PC-3 (cell line): Measurements from ENCODE around the gene SVIL. TPM values are rescaled to one million over a fixed set of nuclear protein-coding genes. Genes with fewer than 3 reads are reported as not detected.

Experiments
- ATAC-seq: fragments of 200-7000 bp; cut with Tn5 transposase; 2 replicates; pipeline ENCODE4 v1.9.1; 2020; ENCODE audit warnings: mild to moderate bottlenecking, moderate library complexity
- BruUV-seq: library from RNA; stranded (reverse); fragments of 400-500 nt; replicated peaks from 2 replicates; lab custom pipeline; 2021; lab: Mats Ljungman, UMichigan
- CTCF ChIA-PET: fragments of 300-600 bp; sonication (Branson Sonifier 250); formaldehyde crosslinking; loops from one replicate; lab custom pipeline; 2022; ENCODE audit warnings: antibody characterized with exemption; lab: Charles Lee
- POLR2A ChIA-PET: fragments of 300-600 bp; sonication (Branson Sonifier 250); formaldehyde crosslinking; loops from one replicate; lab custom pipeline; 2022; ENCODE audit warnings: antibody characterized with exemption; ENCODE audit not compliant: unreplicated experiment; lab: Charles Lee
- DNase-seq: peaks from one replicate; pipeline ENCODE4 v3.0.0-alpha.2; 2015
- H2AFZ ChIP-seq: fragments of 300-600 bp; sonication (generic); 2 replicates; pipeline ENCODE4 v1.6.0; 2016; ENCODE audit warnings: antibody characterized with exemption, low read length
- H3F3A ChIP-seq: fragments of 300-600 bp; sonication (generic); one replicate; pipeline ENCODE4 v1.6.0; 2017; ENCODE audit warnings: antibody characterized with exemption, low read length, control low read depth, mild to moderate bottlenecking; ENCODE audit not compliant: unreplicated experiment
- H3K27ac ChIP-seq: fragments of 300-600 bp; sonication (generic); 2 replicates; pipeline ENCODE4 v1.5.1; 2016; ENCODE audit warnings: mild to moderate bottlenecking, low read length
- H3K27me3 ChIP-seq: fragments of 300-600 bp; sonication (generic); 2 replicates; pipeline ENCODE4 v1.6.1; 2016; ENCODE audit warnings: low read length, mixed read lengths
- H3K36me3 ChIP-seq: fragments of 300-600 bp; sonication (generic); 2 replicates; pipeline ENCODE4 v1.6.1; 2016; ENCODE audit warnings: low read depth, mixed run types, low read length, mixed read lengths
- H3K4me1 ChIP-seq: fragments of 300-600 bp; sonication (generic); 2 replicates; pipeline ENCODE4 v1.5.1; 2016; ENCODE audit warnings: low read length; ENCODE audit not compliant: insufficient read depth
- H3K4me2 ChIP-seq: fragments of 300-600 bp; sonication (generic); 2 replicates; pipeline ENCODE4 v1.6.0; 2016; ENCODE audit warnings: low read length
- H3K4me3 ChIP-seq: fragments of 300-600 bp; sonication (generic); 2 replicates; pipeline ENCODE4 v1.5.1; 2016; ENCODE audit warnings: mild to moderate bottlenecking, low read length, mixed read lengths
- H3K79me2 ChIP-seq: fragments of 300-600 bp; sonication (generic); 2 replicates; pipeline ENCODE4 v1.6.1; 2017; ENCODE audit warnings: low read length, mixed read lengths
- H3K9ac ChIP-seq: fragments of 300-600 bp; sonication (generic); 2 replicates; pipeline ENCODE4 v1.6.0; 2016; ENCODE audit warnings: mild to moderate bottlenecking, low read length
- H3K9me2 ChIP-seq: fragments of 300-600 bp; sonication (generic); replicated peaks from 2 replicates; pipeline ENCODE4 v1.6.1; 2016; ENCODE audit warnings: mixed run types, low read length, mixed read lengths
- H3K9me3 ChIP-seq: fragments of 300-600 bp; sonication (generic); 2 replicates; pipeline ENCODE4 v1.6.1; 2016; ENCODE audit warnings: low read length, mixed read lengths
- H4K20me1 ChIP-seq: fragments of 300-600 bp; sonication (generic); 2 replicates; pipeline ENCODE4 v1.6.1; 2016; ENCODE audit warnings: low read length, mixed read lengths
- EZH2 ChIP-seq: fragments of 300-600 bp; sonication (generic); IDR thresholded peaks from one replicate; pipeline ENCODE4 v1.6.1; 2017; ENCODE audit warnings: antibody characterized with exemption, mild to moderate bottlenecking, low read length; ENCODE audit not compliant: unreplicated experiment
- EZH2phosphoT487 ChIP-seq: fragments of 300-600 bp; sonication (generic); IDR thresholded peaks from 2 replicates; pipeline ENCODE4 v1.6.1; 2018; ENCODE audit warnings: mild to moderate bottlenecking, antibody characterized with exemption, low read length, borderline replicate concordance
- intact Hi-C: fragments of 100-400 bp; cut with micrococcal nuclease; formaldehyde crosslinking; loops from 2 replicates; pipeline ENCODE4 v1.9.0; 2023
- total RNA-seq: library from RNA; depleted of rRNA; stranded (reverse); fragments of >200 nt; gene quantifications from 2 replicates; pipeline ENCODE4 v1.2.3, GENCODE V29; 2014
- TF ChIP-seq, protein P1 (sequence below): fragments of 300-600 bp; sonication (generic); conservative IDR thresholded peaks from 2 replicates; pipeline ENCODE4 v1.5.1; 2017; ENCODE audit warnings: antibody characterized with exemption, low read depth, mild to moderate bottlenecking, low read length

Gene SVIL
- total RNA-seq, 1 experiment from 2014 or later = 19.2 TPM

DNA sequence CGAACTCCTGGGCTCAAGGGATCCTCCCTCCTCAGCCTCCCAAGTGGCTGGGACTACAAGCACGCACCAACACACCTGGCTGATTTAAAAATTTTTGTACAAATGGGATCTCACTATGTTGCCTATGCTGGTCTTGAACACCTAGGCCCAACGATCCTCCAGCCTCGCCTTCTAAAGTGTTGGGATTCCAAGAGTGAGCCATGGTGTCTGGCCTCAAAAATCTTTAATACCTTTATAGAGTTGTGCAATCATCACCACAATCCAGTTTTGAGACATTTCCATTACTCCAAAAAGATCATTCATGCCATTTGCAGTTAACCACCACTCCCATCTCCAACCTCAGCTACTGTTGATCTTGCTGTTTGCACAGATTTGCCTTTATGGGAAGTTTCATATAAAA, 180.5 kb downstream of the SVIL start:
- DNase-seq (no peak), ATAC-seq (no peak)
- H3K79me2 ChIP-seq = no peaks in the 10 kb centered on the region
- no peaks in the 10 kb centered on the region for H3F3A ChIP-seq
- H3K36me3 ChIP-seq = no peaks in the 10 kb centered on the region
- H3K27ac ChIP-seq = no peak overlapping the region
- no peaks in the 10 kb centered on the region for H4K20me1 ChIP-seq
- H3K4me2 ChIP-seq = no peak overlapping the region
- no peak overlapping the region for H3K4me3 ChIP-seq
- no peaks in the 10 kb centered on the region for H3K9me2 ChIP-seq
- intact Hi-C loops = no loop called here
- no TSS peak for BruUV-seq
- H3K9ac ChIP-seq = no peak overlapping the region
- no peaks in the 10 kb centered on the region for H3K4me1 ChIP-seq
- H2AFZ ChIP-seq = no peak overlapping the region
- ChIA-PET POLR2A (no interaction called here), CTCF (no interaction called here)
- no peaks in the 10 kb centered on the region for H3K27me3 ChIP-seq
- H3K9me3 ChIP-seq = no peaks in the 10 kb centered on the region
- TF ChIP-seq, protein P1, sequence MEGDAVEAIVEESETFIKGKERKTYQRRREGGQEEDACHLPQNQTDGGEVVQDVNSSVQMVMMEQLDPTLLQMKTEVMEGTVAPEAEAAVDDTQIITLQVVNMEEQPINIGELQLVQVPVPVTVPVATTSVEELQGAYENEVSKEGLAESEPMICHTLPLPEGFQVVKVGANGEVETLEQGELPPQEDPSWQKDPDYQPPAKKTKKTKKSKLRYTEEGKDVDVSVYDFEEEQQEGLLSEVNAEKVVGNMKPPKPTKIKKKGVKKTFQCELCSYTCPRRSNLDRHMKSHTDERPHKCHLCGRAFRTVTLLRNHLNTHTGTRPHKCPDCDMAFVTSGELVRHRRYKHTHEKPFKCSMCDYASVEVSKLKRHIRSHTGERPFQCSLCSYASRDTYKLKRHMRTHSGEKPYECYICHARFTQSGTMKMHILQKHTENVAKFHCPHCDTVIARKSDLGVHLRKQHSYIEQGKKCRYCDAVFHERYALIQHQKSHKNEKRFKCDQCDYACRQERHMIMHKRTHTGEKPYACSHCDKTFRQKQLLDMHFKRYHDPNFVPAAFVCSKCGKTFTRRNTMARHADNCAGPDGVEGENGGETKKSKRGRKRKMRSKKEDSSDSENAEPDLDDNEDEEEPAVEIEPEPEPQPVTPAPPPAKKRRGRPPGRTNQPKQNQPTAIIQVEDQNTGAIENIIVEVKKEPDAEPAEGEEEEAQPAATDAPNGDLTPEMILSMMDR = no peak
- TF ChIP-seq EZH2phosphoT487 (no peak), EZH2 (no peak)

DNA sequence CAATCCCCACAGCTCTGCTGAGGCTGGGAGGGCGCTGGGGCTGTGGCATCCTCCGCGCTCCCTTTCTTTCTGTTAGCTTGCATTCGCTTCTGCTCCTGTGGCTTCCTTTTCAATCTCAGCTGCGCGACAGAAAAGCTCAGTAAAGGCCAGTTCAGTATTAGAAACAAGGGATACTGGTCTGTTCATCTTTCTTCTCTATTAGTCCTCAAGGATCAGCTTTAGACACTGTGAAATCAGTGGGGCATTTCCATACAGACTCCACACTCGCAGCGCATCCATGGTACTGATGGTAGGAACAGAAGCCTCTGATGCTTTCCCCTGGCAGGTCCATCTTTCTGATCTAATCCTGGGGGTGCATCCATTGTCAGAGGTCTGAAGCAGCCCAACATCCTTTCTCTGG, 182.2 kb downstream of the SVIL start:
- ChIA-PET POLR2A (no interaction called here), CTCF (interaction anchor here (0.5 to 0.6 kb wide), 2 partner anchors 72 to 154 kb away, joined by 3 read pairs; no protein-coding TSS in a partner anchor)
- Histone ChIP-seq H3K36me3 (no peaks in the 10 kb centered on the region), H3K4me2 (no peak overlapping the region), H3K27me3 (no peaks in the 10 kb centered on the region), H2AFZ (no peak overlapping the region), H3K9me3 (no peaks in the 10 kb centered on the region), H3K4me3 (no peak overlapping the region), H3F3A (no peaks in the 10 kb centered on the region), H3K79me2 (no peaks in the 10 kb centered on the region), H4K20me1 (no peaks in the 10 kb centered on the region), H3K27ac (no peak overlapping the region), H3K9me2 (no peaks in the 10 kb centered on the region), H3K4me1 (no peaks in the 10 kb centered on the region), H3K9ac (no peak overlapping the region)
- DNase-seq = no peak
- BruUV-seq = no TSS peak
- ATAC-seq = no peak
- TF ChIP-seq EZH2 (no peak), EZH2phosphoT487 (no peak)
- TF ChIP-seq, protein P1 = no peak
- intact Hi-C loops = no loop called here

DNA sequence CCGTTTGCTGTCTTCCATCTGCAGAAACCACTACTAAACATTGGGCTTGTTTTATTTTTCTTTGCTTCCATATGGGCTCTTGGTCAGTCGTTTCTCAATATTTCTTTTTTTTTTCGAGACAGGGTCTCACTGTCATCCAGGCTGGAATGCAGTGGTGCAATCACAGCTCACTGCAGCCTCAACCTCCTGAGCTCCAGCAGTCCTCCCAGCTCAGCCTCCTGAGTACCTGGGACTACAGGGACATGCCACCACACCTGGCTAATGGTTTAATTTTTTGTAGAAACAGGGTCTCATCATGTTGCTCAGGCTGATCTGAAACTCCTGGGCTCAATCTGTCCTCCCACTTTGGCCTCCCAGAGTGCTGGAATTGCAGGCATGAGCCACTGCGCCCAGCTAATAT, 182.8 kb downstream of the SVIL start:
- intact Hi-C loops = no loop called here
- H3K27me3 ChIP-seq = no peaks in the 10 kb centered on the region
- H3K9me2 ChIP-seq = no peaks in the 10 kb centered on the region
- no peak overlapping the region for H2AFZ ChIP-seq
- H3K36me3 ChIP-seq = no peaks in the 10 kb centered on the region
- H3F3A ChIP-seq = no peaks in the 10 kb centered on the region
- no peak overlapping the region for H3K4me2 ChIP-seq
- no peaks in the 10 kb centered on the region for H3K9me3 ChIP-seq
- ChIA-PET POLR2A (no interaction called here), CTCF (interaction anchor here (0.5 to 0.6 kb wide), 2 partner anchors 71 to 154 kb away, joined by 3 read pairs; no protein-coding TSS in a partner anchor)
- H3K4me3 ChIP-seq = no peak overlapping the region
- no peaks in the 10 kb centered on the region for H4K20me1 ChIP-seq
- no TSS peak for BruUV-seq
- H3K27ac ChIP-seq = no peak overlapping the region
- H3K9ac ChIP-seq = no peak overlapping the region
- H3K4me1 ChIP-seq = no peaks in the 10 kb centered on the region
- ATAC-seq (no peak), DNase-seq (no peak)
- no peaks in the 10 kb centered on the region for H3K79me2 ChIP-seq
- TF ChIP-seq EZH2 = no peak
- no peak for TF ChIP-seq EZH2phosphoT487
- TF ChIP-seq, protein P1 = no peak
